ENCODE data around the gene GPC6.

The GPC6 gene

DNA sequence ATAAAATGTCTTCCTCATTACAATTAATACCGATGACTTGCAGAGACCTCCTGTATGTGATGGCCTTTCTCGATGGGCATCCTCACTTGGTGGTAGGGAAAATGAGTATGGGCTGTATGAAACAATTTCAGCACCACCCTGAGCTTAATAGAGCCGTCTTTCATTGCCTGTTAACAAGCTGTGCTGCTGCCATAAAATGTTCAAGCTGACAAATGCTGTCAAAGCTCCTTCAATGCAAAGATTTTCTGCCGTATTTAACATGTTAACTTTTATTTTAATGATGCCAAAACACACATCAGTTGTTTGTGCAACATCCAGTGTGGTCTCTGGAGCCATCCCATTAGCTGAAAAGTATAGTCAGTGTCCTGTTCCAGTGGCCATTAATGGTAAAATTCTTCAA, 110.1 kb downstream of the GPC6 start:
- H3K36me3 ChIP-seq (ENCODE audit: insufficient read depth, low read length) = no peaks in the 10 kb centered on the region
- H3K9me3 ChIP-seq (ENCODE audit: control insufficient read depth, insufficient read depth, low read length) = no peaks in the 10 kb centered on the region
- H3K9ac ChIP-seq (ENCODE audit: low read depth, low read length) = no peak overlapping the region
- peaks cover 7% of the 10 kb centered on the region; the same call in 1 of the 2 replicates for H3K4me1 ChIP-seq (ENCODE audit: insufficient read depth, low read length)

GRCh38 chr13:93338030-93338429, 111.4 kb downstream of the GPC6 start:
- Histone ChIP-seq H3K4me1 (ENCODE audit: insufficient read depth, low read length) (peaks cover 7% of the 10 kb centered on the region; the same call in 1 of the 2 replicates), H3K36me3 (ENCODE audit: insufficient read depth, low read length) (no peaks in the 10 kb centered on the region), H3K9me3 (ENCODE audit: control insufficient read depth, insufficient read depth, low read length) (no peaks in the 10 kb centered on the region), H3K9ac (ENCODE audit: low read depth, low read length) (no peak overlapping the region)

- Histone ChIP-seq H3K9me3 (ENCODE audit: control insufficient read depth, insufficient read depth, low read length) (no peaks in the 10 kb centered on the region), H3K9ac (ENCODE audit: low read depth, low read length) (no peak overlapping the region), H3K4me1 (ENCODE audit: insufficient read depth, low read length) (peaks cover 7% of the 10 kb centered on the region; the same call in 1 of the 2 replicates), H3K36me3 (ENCODE audit: insufficient read depth, low read length) (no peaks in the 10 kb centered on the region)
Measured at GRCh38 chr13:93338906-93339305, 112.3 kb downstream of the GPC6 start.

- Histone ChIP-seq H3K9me3 (ENCODE audit: control insufficient read depth, insufficient read depth, low read length) (no peaks in the 10 kb centered on the region), H3K36me3 (ENCODE audit: insufficient read depth, low read length) (no peaks in the 10 kb centered on the region), H3K9ac (ENCODE audit: low read depth, low read length) (no peak overlapping the region), H3K4me1 (ENCODE audit: insufficient read depth, low read length) (peaks cover 7% of the 10 kb centered on the region; the same call in 1 of the 2 replicates)
Measured at GRCh38 chr13:93339550-93339949, 112.9 kb downstream of the GPC6 start.

GRCh38 chr13:93341517-93341916, 114.9 kb downstream of the GPC6 start:
- H3K4me1 ChIP-seq (ENCODE audit: insufficient read depth, low read length) = peaks cover 7% of the 10 kb centered on the region; the same call in 1 of the 2 replicates

DNA sequence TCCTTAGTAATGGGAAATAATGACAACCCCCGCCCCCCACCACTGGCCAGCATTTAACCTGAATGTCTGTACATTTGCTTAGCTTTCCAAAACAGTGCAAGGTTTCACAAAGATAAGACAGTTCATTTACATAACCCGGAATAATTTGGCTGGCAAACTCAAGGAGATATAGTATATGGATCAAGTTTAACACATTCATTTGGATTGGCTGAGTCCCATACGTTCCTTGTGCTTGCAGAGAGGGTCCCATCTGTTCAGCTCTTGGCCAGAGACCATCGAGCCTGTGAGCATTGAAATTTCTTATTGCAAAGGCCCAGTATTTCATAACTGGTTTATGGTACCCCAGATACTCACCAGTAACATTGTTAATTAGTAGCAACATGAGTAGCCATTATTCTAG, 116.5 kb downstream of the GPC6 start:
- Histone ChIP-seq H3K9ac (ENCODE audit: low read depth, low read length) (no peak overlapping the region), H3K4me1 (ENCODE audit: insufficient read depth, low read length) (no peaks in the 10 kb centered on the region; the same call in 1 of the 2 replicates), H3K9me3 (ENCODE audit: control insufficient read depth, insufficient read depth, low read length) (0 out of 2 replicates have a peak, but pooled peaks cover 2% of the 10 kb centered on the region), H3K36me3 (ENCODE audit: insufficient read depth, low read length) (no peaks in the 10 kb centered on the region)

More at GRCh38 chr13:93341517-93341916, 114.9 kb downstream of the GPC6 start:
- H3K36me3 ChIP-seq (ENCODE audit: insufficient read depth, low read length) = no peaks in the 10 kb centered on the region
- no peaks in the 10 kb centered on the region for H3K9me3 ChIP-seq (ENCODE audit: control insufficient read depth, insufficient read depth, low read length)
- no peak overlapping the region for H3K9ac ChIP-seq (ENCODE audit: low read depth, low read length)

- H3K9ac ChIP-seq (ENCODE audit: low read depth, low read length) = no peak overlapping the region
- 0 out of 2 replicates have a peak, but pooled peaks cover 2% of the 10 kb centered on the region for H3K9me3 ChIP-seq (ENCODE audit: control insufficient read depth, insufficient read depth, low read length)
- no peaks in the 10 kb centered on the region for H3K36me3 ChIP-seq (ENCODE audit: insufficient read depth, low read length)
- H3K4me1 ChIP-seq (ENCODE audit: insufficient read depth, low read length) = no peaks in the 10 kb centered on the region
Measured at GRCh38 chr13:93344048-93344705, 117.6 kb downstream of the GPC6 start.

DNA sequence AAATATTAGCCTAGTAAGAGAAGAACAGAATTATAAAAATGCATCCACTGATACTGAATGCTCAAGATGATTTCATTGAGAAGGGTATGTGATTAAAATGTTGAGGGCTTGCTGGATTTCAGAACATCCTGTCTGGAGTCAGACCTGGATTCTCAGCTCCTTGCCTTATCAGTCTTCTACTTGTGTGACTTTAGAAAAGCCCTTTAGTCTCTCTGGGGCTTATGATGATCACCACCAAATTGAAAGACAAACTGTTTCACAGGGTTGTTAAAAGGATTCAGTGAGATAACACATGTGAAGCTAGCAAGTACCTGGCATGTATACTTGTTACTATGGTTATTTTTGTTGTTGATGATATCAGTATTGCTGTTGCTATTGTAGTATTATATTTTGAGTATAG, 118.4 kb downstream of the GPC6 start:
- H3K4me1 ChIP-seq (ENCODE audit: insufficient read depth, low read length) = no peaks in the 10 kb centered on the region
- no peaks in the 10 kb centered on the region for H3K36me3 ChIP-seq (ENCODE audit: insufficient read depth, low read length)
- 0 out of 2 replicates have a peak, but pooled peaks cover 2% of the 10 kb centered on the region for H3K9me3 ChIP-seq (ENCODE audit: control insufficient read depth, insufficient read depth, low read length)
- H3K9ac ChIP-seq (ENCODE audit: low read depth, low read length) = no peak overlapping the region

- Histone ChIP-seq H3K9me3 (ENCODE audit: control insufficient read depth, insufficient read depth, low read length) (0 out of 2 replicates have a peak, but pooled peaks cover 2% of the 10 kb centered on the region), H3K36me3 (ENCODE audit: insufficient read depth, low read length) (no peaks in the 10 kb centered on the region), H3K9ac (ENCODE audit: low read depth, low read length) (no peak overlapping the region), H3K4me1 (ENCODE audit: insufficient read depth, low read length) (no peaks in the 10 kb centered on the region)
Measured at GRCh38 chr13:93345770-93346169, 119.2 kb downstream of the GPC6 start.

GRCh38 chr13:93352616-93353015, 126.0 kb downstream of the GPC6 start:
- no peaks in the 10 kb centered on the region for H3K4me1 ChIP-seq (ENCODE audit: insufficient read depth, low read length)

DNA sequence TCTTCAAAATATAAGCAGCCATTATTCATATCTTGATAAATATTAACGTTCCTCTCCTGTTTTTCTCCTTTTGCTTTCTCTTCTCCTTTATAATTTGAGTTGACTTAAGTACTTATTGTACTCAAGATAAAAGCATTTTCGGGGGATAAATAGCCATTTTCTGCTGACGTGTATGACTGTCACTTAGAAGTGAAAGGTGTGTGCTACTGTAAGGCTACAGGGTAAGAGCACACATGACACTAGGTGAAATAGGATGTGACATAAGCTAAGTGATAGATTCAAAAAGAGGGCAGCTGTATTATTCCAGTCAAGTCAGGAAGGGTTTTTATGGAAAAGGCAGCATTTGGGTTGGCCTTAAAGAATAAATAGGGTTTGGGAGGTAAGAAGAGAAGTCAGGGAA, 128.5 kb downstream of the GPC6 start:
- Histone ChIP-seq H3K4me1 (ENCODE audit: insufficient read depth, low read length) (no peaks in the 10 kb centered on the region), H3K9ac (ENCODE audit: low read depth, low read length) (no peak overlapping the region), H3K9me3 (ENCODE audit: control insufficient read depth, insufficient read depth, low read length) (no peaks in the 10 kb centered on the region), H3K36me3 (ENCODE audit: insufficient read depth, low read length) (no peaks in the 10 kb centered on the region)

More at GRCh38 chr13:93352616-93353015, 126.0 kb downstream of the GPC6 start:
- Histone ChIP-seq H3K36me3 (ENCODE audit: insufficient read depth, low read length) (no peaks in the 10 kb centered on the region), H3K9me3 (ENCODE audit: control insufficient read depth, insufficient read depth, low read length) (no peaks in the 10 kb centered on the region), H3K9ac (ENCODE audit: low read depth, low read length) (no peak overlapping the region)

DNA sequence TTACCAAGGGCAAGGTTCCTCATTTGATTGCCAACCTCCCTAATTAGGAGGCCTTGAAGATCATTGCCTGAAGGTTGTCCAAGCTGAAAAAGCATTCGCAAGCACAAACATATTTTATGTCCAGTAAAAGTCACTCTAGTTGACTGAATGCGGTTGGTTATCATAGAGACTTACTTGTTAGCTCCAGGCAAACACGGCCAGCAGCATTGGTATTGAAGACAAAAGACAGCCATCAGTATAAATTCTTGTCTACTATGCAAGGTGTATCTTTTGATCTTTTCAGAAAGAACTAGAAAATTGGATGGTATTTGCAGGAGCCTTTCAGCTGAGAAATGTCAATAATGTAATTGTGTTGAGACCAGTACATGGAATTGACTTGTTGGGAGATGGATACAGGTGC, 129.9 kb downstream of the GPC6 start:
- Histone ChIP-seq H3K36me3 (ENCODE audit: insufficient read depth, low read length) (no peaks in the 10 kb centered on the region), H3K9ac (ENCODE audit: low read depth, low read length) (no peak overlapping the region), H3K4me1 (ENCODE audit: insufficient read depth, low read length) (no peaks in the 10 kb centered on the region), H3K9me3 (ENCODE audit: control insufficient read depth, insufficient read depth, low read length) (no peaks in the 10 kb centered on the region)

DNA sequence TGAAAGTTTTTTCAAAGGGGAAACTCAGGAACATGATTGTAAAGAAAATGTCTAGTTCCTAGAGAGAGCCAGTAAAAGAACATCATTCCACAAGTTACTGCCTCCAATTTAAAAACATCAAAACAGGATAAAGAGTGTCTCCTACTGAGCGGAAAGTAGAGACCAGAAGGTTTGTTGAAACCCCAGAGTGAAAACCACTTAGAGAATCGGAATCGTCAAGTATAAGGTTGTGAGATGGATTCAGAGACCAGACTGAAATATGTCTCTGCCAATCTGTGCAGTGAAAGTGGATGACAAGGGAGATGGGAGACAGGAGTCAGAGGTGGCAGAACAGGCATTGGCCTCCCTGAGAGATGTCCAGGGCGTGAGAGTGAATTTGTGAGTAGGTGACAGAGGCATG, 133.4 kb downstream of the GPC6 start:
- H3K9ac ChIP-seq (ENCODE audit: low read depth, low read length) = no peak overlapping the region
- H3K4me1 ChIP-seq (ENCODE audit: insufficient read depth, low read length) = no peaks in the 10 kb centered on the region
- H3K36me3 ChIP-seq (ENCODE audit: insufficient read depth, low read length) = no peaks in the 10 kb centered on the region

DNA sequence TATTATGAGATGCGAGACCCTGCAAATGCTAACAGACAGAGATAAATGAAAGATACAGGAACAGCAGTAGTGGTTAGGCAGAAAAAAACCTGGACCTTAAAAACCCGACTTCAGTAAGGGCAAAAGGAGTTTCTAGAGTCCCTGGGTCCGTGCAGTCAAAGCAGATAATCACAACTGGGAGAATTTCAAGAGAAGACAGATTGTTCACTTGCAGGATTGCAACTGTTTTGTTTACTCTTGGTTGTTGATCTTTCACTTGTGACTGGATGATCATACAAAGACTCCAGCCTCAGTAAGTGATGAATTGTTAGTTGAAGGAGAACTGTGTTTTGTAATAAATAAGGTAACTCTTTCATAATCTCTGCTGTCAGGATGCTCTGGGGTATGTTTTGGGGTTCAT, 135.1 kb downstream of the GPC6 start:
- Histone ChIP-seq H3K9me3 (ENCODE audit: control insufficient read depth, insufficient read depth, low read length) (no peaks in the 10 kb centered on the region), H3K36me3 (ENCODE audit: insufficient read depth, low read length) (no peaks in the 10 kb centered on the region), H3K9ac (ENCODE audit: low read depth, low read length) (no peak overlapping the region), H3K4me1 (ENCODE audit: insufficient read depth, low read length) (no peaks in the 10 kb centered on the region)

More for the DNA sequence above, 133.4 kb downstream of the GPC6 start:
- no peaks in the 10 kb centered on the region for H3K9me3 ChIP-seq (ENCODE audit: control insufficient read depth, insufficient read depth, low read length)

- H3K9ac ChIP-seq (ENCODE audit: low read depth, low read length) = no peak overlapping the region
- no peaks in the 10 kb centered on the region for H3K9me3 ChIP-seq (ENCODE audit: control insufficient read depth, insufficient read depth, low read length)
- H3K4me1 ChIP-seq (ENCODE audit: insufficient read depth, low read length) = no peaks in the 10 kb centered on the region
- no peaks in the 10 kb centered on the region for H3K36me3 ChIP-seq (ENCODE audit: insufficient read depth, low read length)
Measured at GRCh38 chr13:93364166-93364565, 137.6 kb downstream of the GPC6 start.
